ENCODE data around the gene TGIF1.
A peak's percentile ranks its signal among the peaks of the same experiment; 100 is the strongest.
"Not testable (repeated sequence)": the region's sequence is repeated elsewhere in the genome, so short reads cannot be mapped to it uniquely, and the experiment has no call there.

The TGIF1 gene

DNA sequence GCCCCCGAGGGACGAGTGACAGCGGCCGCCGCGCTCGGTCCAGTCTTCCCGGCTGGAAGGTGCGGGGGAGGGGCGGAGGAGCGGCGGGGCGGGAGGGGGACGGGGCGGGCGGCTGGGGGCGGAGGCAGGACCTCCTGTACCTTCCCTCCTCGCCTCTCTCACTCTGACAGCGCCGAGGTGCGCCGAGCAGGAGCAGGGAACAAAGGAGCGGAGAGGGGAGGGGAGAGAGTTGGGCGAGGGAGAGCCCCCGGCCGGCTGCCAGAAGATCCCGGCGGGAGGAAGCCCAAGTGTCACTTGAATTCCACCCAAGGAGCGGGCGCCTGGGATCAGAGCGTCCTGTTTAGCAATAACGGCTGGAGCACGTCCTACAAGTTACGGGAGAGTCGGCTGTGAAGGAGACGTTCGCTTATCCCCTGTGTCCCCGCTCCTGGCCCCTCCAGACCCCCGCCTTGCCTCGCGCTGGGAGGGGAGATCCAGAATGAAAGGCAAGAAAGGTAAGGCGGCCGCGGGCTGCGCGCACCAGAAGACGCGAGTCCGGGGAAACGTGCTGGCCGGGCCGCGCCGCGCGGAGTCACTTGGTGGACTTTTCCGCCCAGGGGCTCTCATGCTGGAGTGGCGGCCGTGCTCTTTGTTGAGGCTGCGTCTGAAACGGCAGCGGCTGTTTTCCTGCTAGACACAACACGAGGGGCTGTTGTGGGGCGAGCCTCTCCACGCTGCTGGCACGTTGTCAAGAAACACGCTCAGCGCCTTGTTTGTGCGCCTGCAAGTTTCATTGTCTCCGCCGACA, at the start of gene TGIF1:
Gene TGIF1, plus strand, starts transcription at position 161 of the 787 bp plus-strand sequence. Its CDS starts 318 bp downstream, at position 479.
- Histone ChIP-seq H3K27me3 (ENCODE audit: control insufficient read depth, insufficient read depth, low read length) (no peaks in the 10 kb centered on the region), H3K27ac (ENCODE audit: low read depth, low read length) (peak within 1 kb of the TSS; percentile 100), H3K9me3 (ENCODE audit: control insufficient read depth, insufficient read depth, low read length) (no peaks in the 10 kb centered on the region), H3K9ac (ENCODE audit: low read depth, low read length) (peak within 1 kb of the TSS; percentile 95), H3K4me1 (ENCODE audit: control insufficient read depth, insufficient read depth, low read length) (peaks cover 29% of the 10 kb centered on the region), H3K36me3 (ENCODE audit: control insufficient read depth, insufficient read depth, low read length) (0 out of 2 replicates have a peak, but pooled peaks cover 3% of the 10 kb centered on the region), H3K4me3 (ENCODE audit: low read depth, low read length) (peak within 1 kb of the TSS; percentile 97)

DNA sequence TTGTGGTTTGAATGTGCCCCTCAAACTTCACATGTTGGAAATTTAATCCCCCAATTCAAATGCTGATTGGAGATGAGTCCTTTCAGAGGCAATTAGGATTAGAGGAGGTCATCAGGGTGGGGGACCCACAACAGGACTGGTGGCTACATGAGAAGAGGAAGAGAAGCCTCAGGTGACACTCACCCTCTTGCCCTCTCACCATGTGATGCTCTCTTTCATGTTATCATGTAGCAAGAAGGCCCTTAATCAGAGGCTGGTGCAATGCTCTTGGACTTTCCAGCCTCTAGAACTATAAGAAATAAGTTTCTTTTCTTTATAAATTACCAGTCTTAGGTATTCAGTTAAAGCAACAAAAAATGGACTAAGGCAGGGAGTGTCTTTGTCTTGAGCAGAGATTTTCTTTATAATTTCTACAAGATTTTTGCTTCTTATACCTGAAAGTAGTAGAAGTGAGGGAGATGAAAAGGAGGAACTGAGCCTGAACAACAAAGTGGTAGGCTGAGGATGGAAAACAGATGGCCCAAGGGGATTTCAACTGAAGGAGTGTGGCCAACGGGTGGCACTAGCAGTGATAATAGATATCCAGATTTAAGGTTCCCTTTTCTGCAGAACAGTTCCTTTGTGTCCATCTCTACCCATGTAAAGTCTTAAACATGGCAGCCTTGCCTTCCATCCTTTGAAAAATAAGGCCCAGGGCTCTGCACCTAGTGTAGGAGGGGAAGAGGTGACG, 49.2 kb upstream of the TGIF1 start:
- H3K27ac ChIP-seq (ENCODE audit: low read depth, low read length): no peak overlapping the region
- peaks cover 8% of the 10 kb centered on the region; the same call in 1 of the 2 replicates for H3K9me3 ChIP-seq (ENCODE audit: control insufficient read depth, insufficient read depth, low read length)
- no peaks in the 10 kb centered on the region for H3K36me3 ChIP-seq (ENCODE audit: control insufficient read depth, insufficient read depth, low read length)
- H3K4me1 ChIP-seq (ENCODE audit: control insufficient read depth, insufficient read depth, low read length): no peaks in the 10 kb centered on the region
- H3K27me3 ChIP-seq (ENCODE audit: control insufficient read depth, insufficient read depth, low read length): no peaks in the 10 kb centered on the region
- no peak overlapping the region for H3K9ac ChIP-seq (ENCODE audit: low read depth, low read length)
- H3K4me3 ChIP-seq (ENCODE audit: low read depth, low read length): no peak overlapping the region

DNA sequence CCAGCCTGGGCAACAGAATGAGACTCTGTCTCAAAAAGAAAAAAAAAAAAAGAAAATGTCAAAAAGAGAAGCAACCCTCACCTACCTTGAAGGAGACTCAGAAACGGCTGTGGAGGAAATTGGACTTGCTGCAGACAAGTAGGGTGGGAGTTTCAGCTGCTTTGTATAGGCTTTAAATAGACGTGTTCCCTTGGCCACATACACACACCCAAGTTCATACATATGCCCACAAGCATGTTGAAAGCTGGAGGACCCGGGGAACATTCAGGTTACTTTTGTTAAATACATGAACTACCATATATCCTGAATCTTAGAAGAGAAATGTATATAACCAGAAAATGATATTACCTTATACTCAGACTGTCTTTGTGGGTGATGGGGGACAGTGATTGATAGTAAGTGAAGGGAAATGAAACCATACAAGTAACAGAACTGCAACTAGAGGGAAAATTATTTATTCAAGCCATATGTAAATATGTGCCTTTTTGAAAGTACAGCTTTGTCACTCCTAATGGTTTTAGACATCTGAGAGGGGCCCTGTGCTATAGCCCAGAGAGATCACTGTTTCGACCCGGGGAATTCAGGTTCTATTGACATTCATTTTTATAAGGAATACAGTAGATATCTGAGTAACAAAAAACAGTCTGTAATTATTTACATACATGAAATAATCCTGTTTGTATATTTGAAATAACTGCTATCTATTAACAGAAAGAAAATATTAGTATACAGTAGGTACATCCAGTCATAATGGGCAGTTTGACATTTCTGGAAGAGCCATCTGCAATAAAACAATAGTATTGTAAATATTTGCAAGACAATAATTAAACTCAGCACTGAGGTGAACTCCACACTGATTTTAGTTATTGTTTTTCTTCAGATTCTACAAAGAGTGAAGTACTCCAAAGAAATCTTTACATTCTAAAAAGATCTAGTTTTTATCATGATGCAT, 48.0 kb upstream of the TGIF1 start:
- H3K9me3 ChIP-seq (ENCODE audit: control insufficient read depth, insufficient read depth, low read length): peaks cover 8% of the 10 kb centered on the region; the same call in 1 of the 2 replicates
- H3K4me1 ChIP-seq (ENCODE audit: control insufficient read depth, insufficient read depth, low read length): no peaks in the 10 kb centered on the region
- H3K4me3 ChIP-seq (ENCODE audit: low read depth, low read length): no peak overlapping the region
- H3K9ac ChIP-seq (ENCODE audit: low read depth, low read length): no peak overlapping the region
- no peaks in the 10 kb centered on the region for H3K36me3 ChIP-seq (ENCODE audit: control insufficient read depth, insufficient read depth, low read length)
- H3K27ac ChIP-seq (ENCODE audit: low read depth, low read length): no peak overlapping the region
- H3K27me3 ChIP-seq (ENCODE audit: control insufficient read depth, insufficient read depth, low read length): no peaks in the 10 kb centered on the region

DNA sequence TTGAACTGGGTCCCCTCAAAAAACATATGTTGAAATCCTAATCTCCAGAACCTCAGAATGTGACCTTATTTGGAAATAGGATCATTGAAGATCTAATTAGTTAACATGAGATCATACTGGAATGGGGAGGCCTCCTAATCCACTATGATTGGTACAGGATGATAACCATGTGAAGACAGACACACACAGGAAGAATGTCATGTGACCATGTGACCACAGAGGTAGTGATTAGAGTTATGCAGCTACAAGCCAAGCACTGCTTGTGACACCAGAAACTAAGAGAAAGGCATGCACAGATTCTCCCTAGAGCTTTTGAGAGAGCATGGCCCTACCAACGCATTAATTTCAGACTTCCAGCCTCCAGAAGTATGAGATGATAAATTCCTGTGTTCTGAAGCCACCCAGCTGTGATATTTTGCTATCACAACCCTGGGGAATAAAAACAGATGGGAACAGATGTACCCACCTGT, 47.0 kb upstream of the TGIF1 start:
- Histone ChIP-seq H3K27me3 (ENCODE audit: control insufficient read depth, insufficient read depth, low read length) (no peaks in the 10 kb centered on the region), H3K27ac (ENCODE audit: low read depth, low read length) (no peak overlapping the region), H3K36me3 (ENCODE audit: control insufficient read depth, insufficient read depth, low read length) (no peaks in the 10 kb centered on the region), H3K9ac (ENCODE audit: low read depth, low read length) (no peak overlapping the region), H3K4me3 (ENCODE audit: low read depth, low read length) (no peak overlapping the region), H3K9me3 (ENCODE audit: control insufficient read depth, insufficient read depth, low read length) (peaks cover 8% of the 10 kb centered on the region; the same call in 1 of the 2 replicates), H3K4me1 (ENCODE audit: control insufficient read depth, insufficient read depth, low read length) (no peaks in the 10 kb centered on the region)

DNA sequence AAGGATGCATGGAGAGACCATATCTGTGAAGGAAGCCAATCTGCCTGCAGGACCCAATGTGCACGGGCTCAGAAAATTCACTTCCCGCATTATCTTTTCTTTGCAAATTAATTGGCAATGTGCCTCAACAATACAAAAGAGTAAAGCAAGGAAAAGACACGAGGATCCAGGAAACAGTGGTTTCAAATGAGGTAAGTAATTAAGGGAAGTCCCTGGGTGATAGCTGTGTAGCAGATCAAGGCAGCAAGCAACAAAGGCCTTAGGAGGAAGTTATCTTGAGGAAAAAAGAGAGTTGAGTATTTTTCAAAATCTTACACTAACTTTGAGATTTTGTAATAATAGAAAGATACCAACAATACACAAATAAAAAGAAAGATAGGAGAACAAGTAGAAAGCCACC, 44.3 kb upstream of the TGIF1 start:
- no peaks in the 10 kb centered on the region for H3K27me3 ChIP-seq (ENCODE audit: control insufficient read depth, insufficient read depth, low read length)
- H3K27ac ChIP-seq (ENCODE audit: low read depth, low read length): no peak overlapping the region
- H3K4me1 ChIP-seq (ENCODE audit: control insufficient read depth, insufficient read depth, low read length): no peaks in the 10 kb centered on the region
- H3K9ac ChIP-seq (ENCODE audit: low read depth, low read length): no peak overlapping the region
- peaks cover 4% of the 10 kb centered on the region; the same call in 1 of the 2 replicates for H3K9me3 ChIP-seq (ENCODE audit: control insufficient read depth, insufficient read depth, low read length)
- H3K4me3 ChIP-seq (ENCODE audit: low read depth, low read length): no peak overlapping the region
- H3K36me3 ChIP-seq (ENCODE audit: control insufficient read depth, insufficient read depth, low read length): no peaks in the 10 kb centered on the region

DNA sequence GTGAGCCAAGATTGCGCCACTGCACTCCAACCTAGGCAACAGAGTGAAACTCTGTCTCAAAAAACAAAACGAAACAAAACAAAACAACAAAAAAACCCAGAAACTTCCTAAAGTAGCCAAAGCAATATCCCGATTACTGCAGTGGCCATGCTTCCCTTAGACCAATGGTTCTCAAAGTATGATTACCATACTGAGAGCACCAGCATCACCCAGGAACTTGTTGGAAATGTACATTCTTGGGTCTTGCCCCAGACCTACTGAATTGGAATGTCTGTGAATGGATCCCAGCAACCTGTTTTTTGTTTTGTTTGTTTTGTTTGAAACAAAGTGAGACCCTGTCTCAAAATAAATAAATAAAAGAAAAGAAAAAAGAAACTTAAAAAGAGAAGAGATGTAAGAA, 41.9 kb upstream of the TGIF1 start:
- Histone ChIP-seq H3K27me3 (ENCODE audit: control insufficient read depth, insufficient read depth, low read length) (no peaks in the 10 kb centered on the region), H3K36me3 (ENCODE audit: control insufficient read depth, insufficient read depth, low read length) (no peaks in the 10 kb centered on the region), H3K4me3 (ENCODE audit: low read depth, low read length) (no peak overlapping the region), H3K27ac (ENCODE audit: low read depth, low read length) (no peak overlapping the region), H3K9me3 (ENCODE audit: control insufficient read depth, insufficient read depth, low read length) (0 out of 2 replicates have a peak, but pooled peaks cover 4% of the 10 kb centered on the region), H3K4me1 (ENCODE audit: control insufficient read depth, insufficient read depth, low read length) (no peaks in the 10 kb centered on the region), H3K9ac (ENCODE audit: low read depth, low read length) (no peak overlapping the region)

DNA sequence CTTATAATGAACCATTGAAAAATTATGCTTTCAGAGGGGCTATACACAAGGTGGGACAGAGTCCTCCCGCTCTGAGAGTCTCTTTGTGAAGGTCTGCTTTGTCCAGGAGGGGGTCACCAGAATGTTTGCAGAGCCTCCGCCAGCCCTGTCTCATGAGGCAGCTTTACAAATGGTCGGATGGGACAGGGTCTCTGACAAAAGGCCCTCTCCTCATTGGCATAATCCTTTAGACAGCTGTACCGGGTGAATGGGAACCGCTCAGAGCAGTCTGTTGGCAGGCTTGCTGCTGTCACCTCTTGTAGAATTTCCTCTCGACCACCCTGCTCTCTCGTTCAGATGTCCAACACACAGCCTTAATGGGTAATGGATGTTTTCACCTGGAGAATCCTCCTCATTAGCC, 40.2 kb upstream of the TGIF1 start:
- Histone ChIP-seq H3K4me1 (ENCODE audit: control insufficient read depth, insufficient read depth, low read length) (no peaks in the 10 kb centered on the region), H3K9ac (ENCODE audit: low read depth, low read length) (no peak overlapping the region), H3K4me3 (ENCODE audit: low read depth, low read length) (no peak overlapping the region), H3K27ac (ENCODE audit: low read depth, low read length) (no peak overlapping the region), H3K9me3 (ENCODE audit: control insufficient read depth, insufficient read depth, low read length) (0 out of 2 replicates have a peak, but pooled peaks cover 4% of the 10 kb centered on the region), H3K36me3 (ENCODE audit: control insufficient read depth, insufficient read depth, low read length) (no peaks in the 10 kb centered on the region), H3K27me3 (ENCODE audit: control insufficient read depth, insufficient read depth, low read length) (no peaks in the 10 kb centered on the region)

DNA sequence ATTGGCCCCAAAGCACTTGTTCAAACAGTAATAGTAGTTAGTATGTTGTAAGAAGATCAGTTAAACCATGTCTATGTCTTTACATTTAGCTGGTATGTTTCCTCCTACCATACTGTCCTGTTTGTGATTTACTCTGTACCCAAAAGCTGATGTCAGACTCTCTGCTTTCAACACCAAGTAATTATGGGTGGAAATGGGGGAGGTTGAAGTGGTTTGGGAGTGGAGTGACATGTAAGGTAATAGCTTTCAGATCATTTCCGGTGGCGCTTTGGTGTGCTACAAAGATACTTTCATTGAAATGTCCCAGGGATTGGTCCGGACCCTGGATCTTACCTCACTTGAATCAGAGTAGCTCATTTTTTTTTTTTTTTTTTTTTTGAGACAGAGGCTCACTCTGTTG, 39.7 kb upstream of the TGIF1 start:
- Histone ChIP-seq H3K9ac (ENCODE audit: low read depth, low read length) (no peak overlapping the region), H3K36me3 (ENCODE audit: control insufficient read depth, insufficient read depth, low read length) (no peaks in the 10 kb centered on the region), H3K27me3 (ENCODE audit: control insufficient read depth, insufficient read depth, low read length) (no peaks in the 10 kb centered on the region), H3K27ac (ENCODE audit: low read depth, low read length) (no peak overlapping the region), H3K4me3 (ENCODE audit: low read depth, low read length) (no peak overlapping the region), H3K9me3 (ENCODE audit: control insufficient read depth, insufficient read depth, low read length) (0 out of 2 replicates have a peak, but pooled peaks cover 2% of the 10 kb centered on the region), H3K4me1 (ENCODE audit: control insufficient read depth, insufficient read depth, low read length) (no peaks in the 10 kb centered on the region)

DNA sequence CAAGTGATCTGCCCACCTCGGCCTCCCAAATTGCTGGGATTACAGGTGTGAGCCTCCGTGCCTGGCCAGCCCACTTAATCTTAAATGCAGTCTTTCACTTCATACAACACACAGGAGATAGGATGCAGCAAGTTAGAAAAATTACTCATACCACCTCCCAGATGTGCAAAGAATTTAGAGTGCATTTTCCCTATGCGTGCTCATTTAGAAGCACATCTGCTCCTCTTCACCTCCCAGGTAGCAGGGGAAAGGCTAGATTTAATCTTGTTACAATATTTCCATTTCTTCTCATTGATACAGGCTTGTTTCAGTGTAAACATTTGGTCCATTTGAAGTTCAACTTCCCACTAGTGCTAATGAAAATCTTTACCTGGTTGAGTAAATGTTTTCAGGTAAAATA, 39.1 kb upstream of the TGIF1 start:
- H3K27ac ChIP-seq (ENCODE audit: low read depth, low read length); H3K4me1 ChIP-seq (ENCODE audit: control insufficient read depth, insufficient read depth, low read length); H3K36me3 ChIP-seq (ENCODE audit: control insufficient read depth, insufficient read depth, low read length); H3K9ac ChIP-seq (ENCODE audit: low read depth, low read length); H3K27me3 ChIP-seq (ENCODE audit: control insufficient read depth, insufficient read depth, low read length); H3K4me3 ChIP-seq (ENCODE audit: low read depth, low read length); H3K9me3 ChIP-seq (ENCODE audit: control insufficient read depth, insufficient read depth, low read length): not testable (repeated sequence)

DNA sequence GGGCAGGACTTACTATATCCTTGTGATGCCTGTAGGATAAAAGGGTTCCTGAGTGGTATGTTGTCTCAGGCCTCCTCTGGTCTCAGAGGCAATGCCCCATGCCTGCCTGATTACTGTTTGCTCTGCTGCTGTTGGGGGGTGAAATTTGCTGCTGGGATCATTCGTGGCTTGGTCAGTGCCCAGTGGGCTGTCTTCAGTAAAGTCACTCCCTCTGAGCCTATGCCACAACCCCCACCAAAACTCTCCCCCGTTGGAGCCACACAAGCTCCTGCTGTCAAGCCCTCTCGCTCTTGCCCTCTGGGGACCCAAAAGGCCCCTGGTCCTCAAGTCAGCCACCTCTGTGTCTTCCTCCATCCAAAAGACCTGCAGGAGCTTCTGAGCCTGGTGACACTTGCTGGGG, 38.6 kb upstream of the TGIF1 start:
- Histone ChIP-seq H3K4me1 (ENCODE audit: control insufficient read depth, insufficient read depth, low read length) (no peaks in the 10 kb centered on the region), H3K36me3 (ENCODE audit: control insufficient read depth, insufficient read depth, low read length) (no peaks in the 10 kb centered on the region), H3K27ac (ENCODE audit: low read depth, low read length) (no peak overlapping the region), H3K9ac (ENCODE audit: low read depth, low read length) (no peak overlapping the region), H3K4me3 (ENCODE audit: low read depth, low read length) (no peak overlapping the region), H3K27me3 (ENCODE audit: control insufficient read depth, insufficient read depth, low read length) (no peaks in the 10 kb centered on the region), H3K9me3 (ENCODE audit: control insufficient read depth, insufficient read depth, low read length) (no peaks in the 10 kb centered on the region)
